Keratinocyte (primary cell): ENCODE measurements around the gene DAP3.
"Not testable (repeated sequence)": the region's sequence is repeated elsewhere in the genome, so short reads cannot be mapped to it uniquely, and the experiment has no call there.

Experiments used
- CTCF ChIP-seq, 3 experiments: IDR thresholded peaks in 1 of 3; conservative IDR thresholded peaks in 1 of 3; optimal IDR thresholded peaks in 1 of 3; 2 replicates in 2 of 3; 3 replicates in 1 of 3; pipeline versions ENCODE3 to v1.5.1; 2011; ENCODE audit warnings: low read length in 3 of 3, mild to moderate bottlenecking in 3 of 3, moderate library complexity in 2 of 3, control low read depth in 1 of 3, inconsistent platforms in 1 of 3; ENCODE audit not compliant: insufficient read depth in 2 of 3; ENCODE audit errors: extremely low read depth in 1 of 3
- EZH2 ChIP-seq: IDR thresholded peaks from one replicate; pipeline ENCODE4 v1.6.1; 2012; ENCODE audit warnings: inconsistent platforms, mild to moderate bottlenecking, low read length, moderate library complexity

- TF ChIP-seq EZH2; CTCF (optimal IDR thresholded peaks at IDR 0.05 in 1 of 3, IDR thresholded peaks at IDR 0.05 in 1 of 3, conservative IDR thresholded peaks at IDR 0.05 in 1 of 3; ENCODE audit: extremely low read depth in 1 of 3, insufficient read depth in 2 of 3, low read length in 3 of 3): not testable (repeated sequence)
Observed at GRCh38 chr1:155642559-155643180, 46.2 kb upstream of the DAP3 start.
